GM19099 (cell line): Measurements from ENCODE around the gene LYPD6.

Source experiments
- POLR2A ChIP-seq: IDR thresholded peaks from 3 replicates; pipeline ENCODE4 v1.6.1; 2011; ENCODE audit warnings: low read depth; ENCODE audit not compliant: insufficient read length; ENCODE audit errors: extremely low read depth

Gene LYPD6

DNA sequence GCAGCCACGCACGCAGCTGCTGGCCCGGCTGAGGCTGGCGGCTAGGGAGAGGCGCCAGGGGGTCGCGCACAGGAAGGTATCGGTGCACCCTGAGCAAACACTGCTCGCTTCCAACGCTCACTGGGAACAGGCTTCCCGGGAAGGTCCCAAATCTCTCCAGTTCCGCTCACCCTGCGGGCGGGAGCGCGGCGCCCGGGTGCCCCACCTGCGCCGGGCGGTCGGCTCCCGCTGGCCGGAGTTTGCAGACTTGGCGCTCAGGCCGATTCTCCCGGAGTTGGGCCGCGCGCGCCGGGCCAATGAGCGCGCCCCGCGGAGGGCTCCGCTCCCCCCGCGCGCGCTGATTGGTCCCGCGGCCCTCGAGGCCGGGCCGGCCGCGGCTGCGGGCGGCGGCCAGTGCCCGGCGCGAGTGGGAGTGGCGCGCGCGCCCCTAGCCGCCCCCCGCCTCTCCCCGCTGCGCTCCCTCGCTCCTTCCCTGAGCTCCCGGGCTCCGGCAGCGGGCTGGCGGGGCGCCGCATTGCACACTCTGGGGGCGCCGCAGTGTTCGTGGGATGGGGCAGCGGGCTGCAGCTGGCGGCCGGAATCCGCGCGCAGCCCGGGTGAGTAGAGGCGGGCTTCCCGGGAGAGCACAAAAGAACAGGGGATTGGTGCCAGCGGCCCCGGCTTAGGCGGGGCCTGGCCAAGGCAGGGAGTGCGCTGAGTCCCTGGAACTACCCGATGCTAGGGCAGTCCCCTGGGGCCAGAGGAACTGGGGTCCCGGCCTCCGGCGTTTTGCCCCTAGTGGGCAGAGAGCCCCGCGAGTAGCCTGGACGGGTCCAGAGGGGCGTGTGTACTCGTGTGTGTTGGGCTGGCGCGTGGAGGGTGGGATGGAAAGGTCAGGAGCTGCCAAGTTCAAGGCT lies at the start of gene LYPD6:
LYPD6 (plus strand) TSS at position 461 of the 896 bp plus-strand sequence. CDS start 107,122 bp downstream, outside the sequence.
- TF ChIP-seq POLR2A: no peak

GRCh38 chr2:149281441-149281840 lies 48.9 kb upstream of the LYPD6 start:
- no peak for TF ChIP-seq POLR2A

DNA sequence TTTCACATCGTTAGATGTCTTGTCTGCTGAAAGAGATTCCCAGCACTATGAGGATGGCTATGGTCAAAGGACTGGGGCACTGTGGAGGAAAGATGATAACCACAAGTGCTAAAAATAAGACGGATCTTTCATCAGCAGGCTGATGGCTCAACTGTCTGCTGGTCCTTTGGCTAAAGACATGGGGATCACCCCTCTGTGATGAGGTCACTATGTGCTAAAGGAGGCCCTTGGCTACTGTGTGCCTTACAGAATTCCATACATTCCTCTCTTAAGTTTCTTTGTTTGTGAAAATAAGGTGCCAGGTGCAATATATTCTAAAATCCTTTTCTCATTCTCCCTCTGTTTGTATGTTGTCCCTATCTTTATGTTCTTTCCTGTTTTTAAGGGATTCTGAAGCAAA lies 39.7 kb upstream of the LYPD6 start:
- no peak for TF ChIP-seq POLR2A

DNA sequence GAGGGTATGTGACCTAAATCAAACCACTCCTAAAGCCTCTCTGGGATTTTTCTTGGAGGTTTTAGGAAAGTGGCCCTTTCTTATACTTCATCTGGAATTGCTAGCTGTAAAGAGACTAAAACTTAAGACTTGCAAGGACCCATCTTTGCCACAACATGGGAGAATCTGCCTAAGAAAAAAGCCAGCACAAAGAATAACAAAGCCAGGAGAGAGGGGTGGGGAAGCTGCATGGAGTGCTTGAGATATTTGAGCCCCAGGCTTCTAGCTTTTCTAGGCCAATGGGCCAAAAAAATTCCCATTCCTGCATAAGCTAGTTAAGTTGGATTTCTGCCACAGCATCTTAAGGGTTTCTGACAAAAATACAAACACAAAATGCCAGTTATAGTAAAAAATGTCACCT lies 38.5 kb upstream of the LYPD6 start:
- no peak for TF ChIP-seq POLR2A

DNA sequence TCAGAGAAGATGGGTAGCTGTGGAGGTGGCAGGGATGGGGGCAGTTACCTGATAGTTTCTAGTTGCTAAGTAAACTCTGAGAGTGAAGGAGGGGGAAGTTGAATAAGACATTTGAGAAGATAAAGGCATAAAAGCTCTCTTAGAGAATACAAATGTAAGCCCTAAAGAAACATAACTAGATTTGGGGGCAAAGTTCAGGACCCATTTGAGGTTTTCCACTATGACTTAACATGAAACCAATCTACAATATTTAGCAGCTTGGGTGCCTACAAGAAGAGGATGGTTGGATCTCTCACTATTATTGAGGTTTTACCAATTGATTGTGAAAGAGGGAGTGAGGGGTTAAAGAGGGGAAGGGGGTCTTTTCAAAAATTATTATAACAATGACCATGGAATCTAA lies 34.4 kb upstream of the LYPD6 start:
- no peak for TF ChIP-seq POLR2A

- no peak for TF ChIP-seq POLR2A
Measured at GRCh38 chr2:149307014-149307413, 23.4 kb upstream of the LYPD6 start.

DNA sequence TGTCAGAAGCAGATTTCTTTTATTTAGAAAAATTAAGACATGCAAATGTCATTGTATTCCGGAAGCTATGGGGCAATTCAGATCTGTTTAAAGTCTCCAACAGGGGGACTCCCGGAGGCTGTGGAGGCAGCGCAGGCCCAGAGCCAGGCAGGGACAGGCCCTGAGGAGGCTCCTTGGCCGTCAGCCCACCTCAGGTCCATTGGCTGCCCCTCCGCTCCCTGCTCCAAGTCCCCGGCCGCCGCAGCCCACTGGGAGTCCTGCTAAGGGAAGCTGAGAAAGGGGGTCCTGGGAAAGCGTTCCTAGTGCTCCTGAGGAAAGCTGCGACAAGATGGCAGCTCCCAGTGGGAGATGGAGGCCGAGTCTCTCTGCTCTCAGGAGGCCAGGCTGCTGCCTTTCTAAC lies 20.0 kb upstream of the LYPD6 start:
- TF ChIP-seq POLR2A: no peak

DNA sequence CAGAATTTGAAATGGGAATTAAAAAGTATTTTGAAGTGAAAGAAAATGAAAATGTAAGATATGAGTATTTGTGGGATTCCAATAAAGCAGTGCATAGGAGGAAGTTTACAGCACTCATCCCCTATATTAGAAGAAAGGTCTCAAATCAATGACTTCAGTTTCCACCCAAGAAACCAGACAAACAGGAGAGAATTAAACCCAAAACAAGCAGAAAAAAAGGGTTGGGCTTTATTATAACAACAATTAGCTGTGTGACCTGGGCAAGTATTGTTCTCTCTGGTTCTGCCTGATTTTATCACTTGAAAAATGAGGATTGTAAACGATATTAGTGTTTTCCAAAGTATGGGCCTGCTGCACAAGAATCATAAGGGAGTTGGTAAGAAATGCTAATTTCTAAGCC lies 18.3 kb upstream of the LYPD6 start:
- TF ChIP-seq POLR2A: no peak

GRCh38 chr2:149313512-149313972 lies 16.8 kb upstream of the LYPD6 start:
- TF ChIP-seq POLR2A: no peak

DNA sequence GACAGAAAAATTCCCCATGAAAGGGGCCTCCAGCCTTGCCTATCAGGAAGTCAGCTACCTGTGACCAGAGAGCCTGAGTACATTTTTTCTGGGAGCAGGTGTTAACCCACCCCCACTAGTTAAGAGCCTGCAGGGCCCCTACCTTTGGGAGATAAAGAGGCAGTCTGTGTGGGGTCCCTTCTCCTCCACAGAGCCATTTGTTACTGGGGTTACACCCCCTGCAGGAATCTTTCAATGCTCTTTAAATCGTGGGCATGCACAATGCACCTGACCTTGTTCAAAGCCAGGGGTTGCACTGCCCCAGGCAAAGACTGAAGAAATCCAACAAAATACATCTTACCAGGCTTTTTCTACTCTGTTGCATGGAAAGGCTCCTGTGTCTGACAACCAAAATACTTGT lies 15.7 kb upstream of the LYPD6 start:
- no peak for TF ChIP-seq POLR2A

DNA sequence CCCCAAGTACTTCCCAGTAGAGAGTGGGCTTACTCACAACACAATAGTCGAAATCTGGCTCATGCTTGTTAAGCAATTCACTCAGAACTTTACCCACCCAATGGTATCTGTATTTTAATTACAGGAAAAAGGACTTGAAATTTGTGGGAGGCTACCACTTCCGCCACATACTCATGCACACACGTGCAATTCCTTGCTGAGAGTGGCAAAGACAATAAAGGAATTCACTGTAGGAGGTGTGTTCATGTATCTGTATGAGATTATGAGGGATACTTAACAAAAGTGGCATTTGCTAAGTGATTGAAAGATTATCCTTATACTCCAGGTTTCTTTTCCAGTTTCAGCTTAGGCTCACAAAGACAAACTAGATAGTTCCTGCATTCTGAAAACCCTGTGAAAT lies 14.9 kb upstream of the LYPD6 start:
- no peak for TF ChIP-seq POLR2A

DNA sequence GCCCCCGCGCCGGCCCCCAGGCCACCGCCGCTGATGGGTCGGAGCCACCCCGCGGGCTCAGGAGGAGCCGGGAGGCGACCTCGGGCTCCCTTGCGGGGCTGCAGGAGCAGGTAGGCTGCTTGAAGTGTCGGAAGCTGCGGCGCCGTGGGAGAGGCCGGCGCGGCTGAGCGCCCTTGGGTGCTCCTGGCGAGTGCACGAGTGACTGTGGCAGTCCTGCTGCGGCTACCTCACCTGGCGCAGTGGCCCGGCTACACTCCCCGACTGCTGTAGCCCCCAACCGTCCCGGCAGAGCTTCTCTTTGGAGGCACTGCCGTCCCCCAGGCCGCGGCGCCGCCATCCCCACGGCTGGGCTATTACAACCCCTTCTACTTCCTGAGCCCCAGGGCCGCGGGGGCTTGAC lies 10.0 kb upstream of the LYPD6 start:
- no peak for TF ChIP-seq POLR2A

DNA sequence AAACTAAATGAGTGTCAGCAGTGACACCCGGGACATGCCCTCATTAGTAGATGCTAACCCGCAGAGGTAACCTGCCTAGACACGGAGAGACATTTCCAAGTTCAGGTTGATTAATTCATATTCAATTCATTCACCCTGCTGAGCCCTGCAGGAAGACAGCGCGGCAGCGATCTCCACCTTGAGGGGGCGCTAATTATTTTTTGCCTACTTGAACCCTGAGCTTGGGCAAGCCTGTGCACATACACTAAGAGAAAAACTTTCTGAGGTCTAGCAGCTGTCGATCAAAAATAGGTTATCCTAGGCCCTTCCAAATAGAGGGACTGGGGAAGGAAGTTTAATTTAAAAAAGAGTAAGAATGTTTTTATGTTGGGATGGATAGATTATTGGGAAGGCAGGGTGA lies 1.3 kb upstream of the LYPD6 start:
- TF ChIP-seq POLR2A: no peak

DNA sequence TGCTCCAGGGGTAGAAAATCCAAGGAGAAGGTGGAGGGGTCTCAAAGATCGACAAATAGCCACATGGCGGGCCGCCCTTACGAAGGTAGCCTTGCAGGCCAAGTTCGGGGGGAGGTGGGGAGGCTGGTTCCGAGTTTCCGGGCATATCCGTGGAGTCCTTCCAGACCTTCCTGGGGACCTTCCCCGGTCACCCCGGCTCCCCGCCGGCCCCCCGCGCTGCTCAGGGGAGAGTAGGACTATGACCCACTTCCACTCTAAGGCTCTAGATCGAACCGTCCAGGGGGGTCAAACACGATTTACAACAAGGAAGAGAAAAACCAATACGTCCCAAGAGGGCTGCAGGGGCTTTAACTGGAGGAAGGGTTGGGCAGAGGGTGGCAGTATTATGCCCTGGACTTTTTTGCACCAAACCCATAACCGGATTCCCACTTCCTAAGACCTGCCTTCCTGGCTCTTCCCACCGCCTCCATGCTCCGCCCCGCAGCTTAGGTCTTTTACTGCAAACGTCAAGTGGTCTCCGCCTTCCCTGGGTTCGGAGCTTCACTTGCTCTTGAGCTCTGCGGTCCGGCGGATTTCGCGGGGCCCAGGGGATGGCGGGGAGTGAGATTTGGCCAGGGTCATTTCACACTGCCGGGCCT lies 779 bp upstream of the LYPD6 start:
- TF ChIP-seq POLR2A: no peak

- TF ChIP-seq POLR2A: no peak
Measured at GRCh38 chr2:149331023-149331400, 625 bp downstream of the LYPD6 start.

DNA sequence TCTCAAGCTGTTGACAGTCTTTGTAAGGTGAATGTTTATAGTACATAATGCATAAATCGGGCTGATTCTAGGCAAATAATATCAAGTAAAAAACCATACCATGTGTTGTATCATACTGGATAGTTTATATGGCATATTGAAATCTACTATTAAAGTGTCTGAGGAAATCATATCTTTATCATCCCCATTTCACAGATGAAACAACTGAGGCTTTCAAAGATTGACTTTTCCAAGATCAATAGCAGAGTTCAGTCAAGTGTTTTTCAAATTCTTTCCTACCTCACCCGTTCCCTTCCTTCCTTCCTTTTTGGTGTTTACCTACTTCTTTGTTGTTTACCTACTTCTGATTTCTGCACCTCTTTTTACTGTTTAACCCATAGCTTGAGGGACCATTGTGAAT lies 2.0 kb downstream of the LYPD6 start:
- TF ChIP-seq POLR2A: no peak
